Endometrium (tissue), 2 donors: ENCODE data around the gene WSCD2.

Experiments used
- FAIRE-seq: peaks from 2 replicates; lab custom pipeline; 2012; peaks lifted over from hg19 to GRCh38; lab: Jason Lieb, UNC
- donor health status: control.
- donor health status: control.

The WSCD2 gene

GRCh38 chr12:108270035-108270848 lies 141.2 kb downstream of the WSCD2 start:
- FAIRE-seq, result no peak

- FAIRE-seq, result no peak
Measured at GRCh38 chr12:108270849-108271143, 141.7 kb downstream of the WSCD2 start.

GRCh38 chr12:108271951-108272872 lies 143.1 kb downstream of the WSCD2 start:
- FAIRE-seq, result no peak

GRCh38 chr12:108273217-108273616 lies 144.1 kb downstream of the WSCD2 start:
- no peak for FAIRE-seq

GRCh38 chr12:108277613-108278012 lies 148.5 kb downstream of the WSCD2 start:
- no peak for FAIRE-seq

- FAIRE-seq, result no peak
Measured at GRCh38 chr12:108282160-108282559, 153.1 kb downstream of the WSCD2 start.

GRCh38 chr12:108282676-108283075 lies 153.6 kb downstream of the WSCD2 start:
- no peak for FAIRE-seq

GRCh38 chr12:108284163-108284562 lies 155.1 kb downstream of the WSCD2 start:
- no peak for FAIRE-seq

- no peak for FAIRE-seq
Measured at GRCh38 chr12:108285016-108285415, 155.9 kb downstream of the WSCD2 start.

- no peak for FAIRE-seq
Measured at GRCh38 chr12:108287227-108287626, 158.1 kb downstream of the WSCD2 start.

GRCh38 chr12:108289350-108290161 lies 160.5 kb downstream of the WSCD2 start:
- FAIRE-seq, result no peak

GRCh38 chr12:108295641-108296040 lies 166.6 kb downstream of the WSCD2 start:
- no peak for FAIRE-seq

- FAIRE-seq, result no peak
Measured at GRCh38 chr12:108296945-108297344, 167.9 kb downstream of the WSCD2 start.

- no peak for FAIRE-seq
Measured at GRCh38 chr12:108297424-108297823, 168.3 kb downstream of the WSCD2 start.

- no peak for FAIRE-seq
Measured at GRCh38 chr12:108297895-108298760, 169.0 kb downstream of the WSCD2 start.

GRCh38 chr12:108298761-108299275 lies 169.7 kb downstream of the WSCD2 start:
- no peak for FAIRE-seq

GRCh38 chr12:108299516-108299915 lies 170.4 kb downstream of the WSCD2 start:
- no peak for FAIRE-seq
